IgD-negative memory B cell (primary cell): ENCODE results near the gene SPTBN1. TPM values are rescaled to one million over a fixed set of nuclear protein-coding genes. Genes with fewer than 3 reads are reported as not detected.

Source experiments
- H3K27ac Mint-ChIP-seq, 3 donors: one replicate each; pipeline ENCODE4 v1.8.0; 2020 to 2022; ENCODE audit warnings: mild to moderate bottlenecking in 3 of 3, mixed read lengths in 3 of 3, moderate library complexity in 1 of 3
- H3K27me3 Mint-ChIP-seq: one replicate; pipeline ENCODE4 v1.8.0; 2021; ENCODE audit warnings: mixed read lengths
- H3K36me3 Mint-ChIP-seq: one replicate; pipeline ENCODE4 v1.8.0; 2020; ENCODE audit warnings: mild to moderate bottlenecking, mixed read lengths
- H3K4me1 Mint-ChIP-seq, 3 donors: one replicate each; pipeline ENCODE4 v1.8.0; 2020 to 2022; ENCODE audit warnings: mixed read lengths in 3 of 3, mild to moderate bottlenecking in 1 of 3
- H3K4me3 Mint-ChIP-seq, 4 donors: one replicate each; pipeline ENCODE4 v1.8.0; 2020 to 2022; ENCODE audit warnings: mild to moderate bottlenecking in 4 of 4, mixed read lengths in 4 of 4, moderate library complexity in 3 of 4
- H3K9me3 Mint-ChIP-seq, 3 donors: one replicate each; pipeline ENCODE4 v1.8.0; 2020 to 2021; ENCODE audit warnings: mixed read lengths in 3 of 3, mild to moderate bottlenecking in 1 of 3
- polyA plus RNA-seq: library from polyadenylated mRNA; unstranded; fragments of 300-500 nt; fragmentation: Illumina TruSeq; gene quantifications from one replicate; pipeline ENCODE4 v1.2.3, GENCODE V29; 2021

SPTBN1 gene
- polyA plus RNA-seq, 1 donor from 2014 or later: 57.8 TPM

- Mint-ChIP-seq H3K27ac (peak overlapping the region in 2 of 3 donors; percentile 31 to 86), H3K9me3 (no peaks in the 10 kb centered on the region), H3K4me1 (peaks cover 0 to 9% (median 4%) of the 10 kb centered on the region in 3 donors), H3K4me3 (peak overlapping the region in 1 of 4 donors; percentile 65), H3K36me3 (peaks cover 14% of the 10 kb centered on the region), H3K27me3 (no peaks in the 10 kb centered on the region)
Observed at GRCh38 chr2:54628957-54629356, 172.8 kb downstream of the SPTBN1 start.

GRCh38 chr2:54629390-54629789, 173.3 kb downstream of the SPTBN1 start:
- Mint-ChIP-seq H3K27me3 (no peaks in the 10 kb centered on the region), H3K36me3 (peaks cover 14% of the 10 kb centered on the region), H3K27ac (peak overlapping the region in 1 of 3 donors; percentile 83), H3K4me3 (no peak overlapping the region), H3K9me3 (no peaks in the 10 kb centered on the region), H3K4me1 (peaks cover 3 to 14% (median 8%) of the 10 kb centered on the region in 3 donors)

GRCh38 chr2:54629914-54630857, 174.1 kb downstream of the SPTBN1 start:
- H3K27me3 Mint-ChIP-seq: no peaks in the 10 kb centered on the region
- no peaks in the 10 kb centered on the region for H3K9me3 Mint-ChIP-seq
- peaks cover 14% of the 10 kb centered on the region for H3K36me3 Mint-ChIP-seq
- H3K27ac Mint-ChIP-seq: peak overlapping the region in 2 of 3 donors; percentile 63 to 83
- H3K4me3 Mint-ChIP-seq: no peak overlapping the region
- peaks cover 11 to 22% (median 16%) of the 10 kb centered on the region in 3 donors for H3K4me1 Mint-ChIP-seq

- Mint-ChIP-seq H3K27me3 (no peaks in the 10 kb centered on the region), H3K4me1 (peaks cover 16 to 26% (median 21%) of the 10 kb centered on the region in 3 donors), H3K9me3 (no peaks in the 10 kb centered on the region), H3K4me3 (no peak overlapping the region), H3K27ac (peak overlapping the region in 1 of 3 donors; percentile 25), H3K36me3 (peaks cover 12% of the 10 kb centered on the region)
Observed at GRCh38 chr2:54630858-54631497, 174.9 kb downstream of the SPTBN1 start.

- H3K9me3 Mint-ChIP-seq: no peaks in the 10 kb centered on the region
- no peaks in the 10 kb centered on the region for H3K27me3 Mint-ChIP-seq
- H3K36me3 Mint-ChIP-seq: peaks cover 16% of the 10 kb centered on the region
- no peak overlapping the region for H3K27ac Mint-ChIP-seq
- no peak overlapping the region for H3K4me3 Mint-ChIP-seq
- peaks cover 16 to 26% (median 23%) of the 10 kb centered on the region in 3 donors for H3K4me1 Mint-ChIP-seq
Observed at GRCh38 chr2:54631755-54632154, 175.6 kb downstream of the SPTBN1 start.

GRCh38 chr2:54632733-54633692, 176.9 kb downstream of the SPTBN1 start:
- Mint-ChIP-seq H3K27ac (peak overlapping the region in 1 of 3 donors; percentile 74), H3K27me3 (no peaks in the 10 kb centered on the region), H3K36me3 (peaks cover 12% of the 10 kb centered on the region), H3K4me3 (peak overlapping the region in 1 of 4 donors; percentile 82), H3K9me3 (no peaks in the 10 kb centered on the region), H3K4me1 (peaks cover 18 to 32% (median 31%) of the 10 kb centered on the region in 3 donors)

GRCh38 chr2:54634021-54634420, 177.9 kb downstream of the SPTBN1 start:
- H3K9me3 Mint-ChIP-seq: no peaks in the 10 kb centered on the region
- H3K4me1 Mint-ChIP-seq: peaks cover 24 to 40% (median 34%) of the 10 kb centered on the region in 3 donors
- H3K27me3 Mint-ChIP-seq: no peaks in the 10 kb centered on the region
- H3K4me3 Mint-ChIP-seq: peak overlapping the region in 2 of 4 donors; percentile 42 to 80
- peak overlapping the region; percentile 80 to 92 (median 83) for H3K27ac Mint-ChIP-seq
- H3K36me3 Mint-ChIP-seq: peaks cover 10% of the 10 kb centered on the region

GRCh38 chr2:54634564-54635511, 178.7 kb downstream of the SPTBN1 start:
- Mint-ChIP-seq H3K4me3 (peak overlapping the region; percentile 6 to 87 (median 52)), H3K9me3 (no peaks in the 10 kb centered on the region), H3K27ac (peak overlapping the region; percentile 80 to 92 (median 83)), H3K27me3 (no peaks in the 10 kb centered on the region), H3K4me1 (peaks cover 24 to 43% (median 34%) of the 10 kb centered on the region in 3 donors), H3K36me3 (peaks cover 10% of the 10 kb centered on the region)

GRCh38 chr2:54635554-54636152, 179.5 kb downstream of the SPTBN1 start:
- no peaks in the 10 kb centered on the region for H3K9me3 Mint-ChIP-seq
- peaks cover 24 to 44% (median 34%) of the 10 kb centered on the region in 3 donors for H3K4me1 Mint-ChIP-seq
- H3K27ac Mint-ChIP-seq: peak overlapping the region; percentile 80 to 92 (median 83)
- peaks cover 10% of the 10 kb centered on the region for H3K36me3 Mint-ChIP-seq
- H3K4me3 Mint-ChIP-seq: peak overlapping the region in 3 of 4 donors; percentile 23 to 87 (median 80)
- no peaks in the 10 kb centered on the region for H3K27me3 Mint-ChIP-seq

- no peak overlapping the region for H3K4me3 Mint-ChIP-seq
- no peaks in the 10 kb centered on the region for H3K9me3 Mint-ChIP-seq
- no peaks in the 10 kb centered on the region for H3K27me3 Mint-ChIP-seq
- H3K4me1 Mint-ChIP-seq: peaks cover 29 to 44% (median 34%) of the 10 kb centered on the region in 3 donors
- H3K36me3 Mint-ChIP-seq: peaks cover 13% of the 10 kb centered on the region
- H3K27ac Mint-ChIP-seq: peak overlapping the region; percentile 9 to 17 (median 16)
Observed at GRCh38 chr2:54636415-54637139, 180.4 kb downstream of the SPTBN1 start.

GRCh38 chr2:54638103-54638502, 182.0 kb downstream of the SPTBN1 start:
- H3K27ac Mint-ChIP-seq: peak overlapping the region in 1 of 3 donors; percentile 0
- no peaks in the 10 kb centered on the region for H3K27me3 Mint-ChIP-seq
- peaks cover 12% of the 10 kb centered on the region for H3K36me3 Mint-ChIP-seq
- peak overlapping the region in 1 of 4 donors; percentile 41 for H3K4me3 Mint-ChIP-seq
- H3K9me3 Mint-ChIP-seq: no peaks in the 10 kb centered on the region
- peaks cover 29 to 40% (median 29%) of the 10 kb centered on the region in 3 donors for H3K4me1 Mint-ChIP-seq

- Mint-ChIP-seq H3K27me3 (no peaks in the 10 kb centered on the region), H3K4me1 (peaks cover 28 to 40% (median 29%) of the 10 kb centered on the region in 3 donors), H3K27ac (peak overlapping the region in 2 of 3 donors; percentile 39 to 50), H3K36me3 (peaks cover 12% of the 10 kb centered on the region), H3K9me3 (no peaks in the 10 kb centered on the region), H3K4me3 (no peak overlapping the region)
Observed at GRCh38 chr2:54638774-54639187, 182.7 kb downstream of the SPTBN1 start.
